CD8-positive, alpha-beta memory T cell (primary cell): ENCODE results near the gene TBC1D4. TPM values are rescaled to one million over a fixed set of nuclear protein-coding genes. Genes with fewer than 3 reads are reported as not detected.

Experiments used
- CTCF ChIA-PET: fragments of 350-600 bp; sonication (Branson Sonifier 250); formaldehyde crosslinking; loops from one replicate; lab custom pipeline; 2021; ENCODE audit warnings: antibody characterized with exemption; lab: Charles Lee
- POLR2A ChIA-PET: fragments of 350-600 bp; sonication (Branson Sonifier 250); formaldehyde crosslinking; loops from one replicate; lab custom pipeline; 2021; ENCODE audit warnings: antibody characterized with exemption; lab: Charles Lee
- DNase-seq, 5 donors: peaks; one replicate each; pipeline versions ENCODE4 v3.0.0 to v3.0.0-alpha.2; 2020 to 2022; ENCODE audit warnings: mixed read lengths in 1 of 5
- H3K27ac ChIP-seq: one replicate; pipeline ENCODE4 v1.7.0; 2013; ENCODE audit warnings: low read depth, mild to moderate bottlenecking, low read length, moderate library complexity
- H3K27me3 ChIP-seq: 2 replicates; pipeline ENCODE4 v1.7.0; 2013; ENCODE audit warnings: low read length, mild to moderate bottlenecking; ENCODE audit not compliant: insufficient read depth, poor library complexity, severe bottlenecking
- H3K36me3 ChIP-seq: 2 replicates; pipeline ENCODE4 v1.7.0; 2013; ENCODE audit warnings: mild to moderate bottlenecking, low read length, moderate library complexity; ENCODE audit not compliant: insufficient read depth
- H3K4me1 ChIP-seq: 2 replicates; pipeline ENCODE4 v1.7.0; 2013; ENCODE audit warnings: mild to moderate bottlenecking, low read length, moderate library complexity; ENCODE audit not compliant: insufficient read depth
- H3K4me3 ChIP-seq: 2 replicates; pipeline ENCODE4 v1.7.0; 2013; ENCODE audit warnings: mild to moderate bottlenecking, low read length
- H3K9me3 ChIP-seq: 2 replicates; pipeline ENCODE4 v1.7.0; 2013; ENCODE audit warnings: mild to moderate bottlenecking, low read length
- H3K27ac Mint-ChIP-seq, 8 donors: one replicate each; pipeline ENCODE4 v1.8.0; 2020 to 2021; ENCODE audit warnings: mixed read lengths in 8 of 8, mild to moderate bottlenecking in 6 of 8, inconsistent platforms in 3 of 8, moderate library complexity in 3 of 8
- H3K27me3 Mint-ChIP-seq, 2 donors: one replicate each; pipeline ENCODE4 v1.8.0; 2020 to 2021; ENCODE audit warnings: mixed read lengths in 2 of 2, mild to moderate bottlenecking in 1 of 2, moderate library complexity in 1 of 2
- H3K36me3 Mint-ChIP-seq, 3 donors: one replicate each; pipeline ENCODE4 v1.8.0; 2020 to 2021; ENCODE audit warnings: mixed read lengths in 3 of 3, inconsistent platforms in 1 of 3, mild to moderate bottlenecking in 1 of 3
- H3K4me1 Mint-ChIP-seq, 3 donors: one replicate each; pipeline ENCODE4 v1.8.0; 2020 to 2021; ENCODE audit warnings: mixed read lengths in 3 of 3, inconsistent platforms in 1 of 3, mild to moderate bottlenecking in 1 of 3
- H3K4me3 Mint-ChIP-seq, 7 donors: one replicate each; pipeline ENCODE4 v1.8.0; 2020 to 2021; ENCODE audit warnings: mixed read lengths in 7 of 7, mild to moderate bottlenecking in 6 of 7, moderate library complexity in 4 of 7, inconsistent platforms in 2 of 7
- H3K9me3 Mint-ChIP-seq, 5 donors: one replicate each; pipeline ENCODE4 v1.8.0; 2020 to 2022; ENCODE audit warnings: mixed read lengths in 5 of 5, mild to moderate bottlenecking in 3 of 5, moderate library complexity in 2 of 5, inconsistent platforms in 1 of 5
- polyA plus RNA-seq: library from polyadenylated mRNA; unstranded; fragments of 300-500 nt; fragmentation: Illumina TruSeq; gene quantifications from one replicate; pipeline ENCODE4 v1.2.3, GENCODE V29; 2021
- total RNA-seq, 2 experiments: library from RNA; stranded (reverse); gene quantifications; one replicate each; pipeline ENCODE4 v1.2.3, GENCODE V29; 2021

TBC1D4 gene
- total and polyA plus RNA-seq, 3 experiments from 2014 or later, result 10.7 to 50.8 (median 45.7) TPM

GRCh38 chr13:75395901-75396300 is 86.1 kb downstream of the TBC1D4 start:
- Mint-ChIP-seq H3K9me3 (peaks cover 0 to 3% (median 0%) of the 10 kb centered on the region in 5 donors), H3K27me3 (peaks cover 10 to 18% of the 10 kb centered on the region in 2 donors), H3K4me1 (no peaks in the 10 kb centered on the region), H3K36me3 (peaks cover 0 to 2% (median 0%) of the 10 kb centered on the region in 3 donors), H3K4me3 (no peak overlapping the region), H3K27ac (no peak overlapping the region)
- Histone ChIP-seq H3K27me3 (no peaks in the 10 kb centered on the region), H3K27ac (no peak overlapping the region), H3K36me3 (no peaks in the 10 kb centered on the region), H3K9me3 (no peaks in the 10 kb centered on the region), H3K4me3 (no peak overlapping the region), H3K4me1 (no peaks in the 10 kb centered on the region)
- ChIA-PET POLR2A (no interaction called here), CTCF (no interaction called here)
- DNase-seq, result no peak

DNA sequence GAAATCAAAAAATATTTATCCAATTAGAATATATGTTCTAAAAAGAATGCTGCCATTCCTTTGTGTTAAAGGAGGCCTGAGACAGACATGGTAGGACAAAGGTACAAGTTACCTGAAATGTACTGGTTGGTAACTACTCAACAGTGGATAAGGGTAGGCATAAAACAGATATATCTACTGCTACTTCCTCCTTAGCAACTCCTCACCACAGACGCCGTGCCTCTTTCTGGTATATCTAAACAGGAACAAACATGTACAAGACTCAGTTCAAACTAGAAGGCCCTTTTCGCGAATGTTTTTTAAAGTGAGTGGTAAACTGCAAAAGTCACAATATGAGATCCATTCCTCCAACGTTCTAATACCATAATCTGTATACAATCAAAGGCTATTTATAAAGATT is 86.9 kb downstream of the TBC1D4 start:
- Histone ChIP-seq H3K27ac (no peak overlapping the region), H3K9me3 (no peaks in the 10 kb centered on the region), H3K4me3 (no peak overlapping the region), H3K27me3 (no peaks in the 10 kb centered on the region), H3K4me1 (no peaks in the 10 kb centered on the region), H3K36me3 (no peaks in the 10 kb centered on the region)
- no peak overlapping the region for H3K27ac Mint-ChIP-seq
- ChIA-PET CTCF (no interaction called here), POLR2A (no interaction called here)
- H3K36me3 Mint-ChIP-seq, result peaks cover 0 to 2% (median 0%) of the 10 kb centered on the region in 3 donors
- no peak for DNase-seq
- no peaks in the 10 kb centered on the region for H3K4me1 Mint-ChIP-seq
- H3K27me3 Mint-ChIP-seq, result peaks cover 8 to 13% of the 10 kb centered on the region in 2 donors
- H3K4me3 Mint-ChIP-seq, result no peak overlapping the region
- peaks cover 0 to 3% (median 0%) of the 10 kb centered on the region in 5 donors for H3K9me3 Mint-ChIP-seq

- ChIA-PET POLR2A (no interaction called here), CTCF (no interaction called here)
- peaks cover 6 to 12% of the 10 kb centered on the region in 2 donors for H3K27me3 Mint-ChIP-seq
- Histone ChIP-seq H3K4me3 (no peak overlapping the region), H3K36me3 (no peaks in the 10 kb centered on the region), H3K9me3 (no peaks in the 10 kb centered on the region), H3K4me1 (no peaks in the 10 kb centered on the region), H3K27me3 (no peaks in the 10 kb centered on the region), H3K27ac (no peak overlapping the region)
- H3K4me3 Mint-ChIP-seq, result no peak overlapping the region
- H3K4me1 Mint-ChIP-seq, result no peaks in the 10 kb centered on the region
- H3K9me3 Mint-ChIP-seq, result peaks cover 0 to 3% (median 0%) of the 10 kb centered on the region in 5 donors
- no peak overlapping the region for H3K27ac Mint-ChIP-seq
- H3K36me3 Mint-ChIP-seq, result peaks cover 0 to 2% (median 0%) of the 10 kb centered on the region in 3 donors
- no peak for DNase-seq
These were observed 88.0 kb downstream of the TBC1D4 start for GRCh38 chr13:75393839-75394520.

GRCh38 chr13:75391432-75392100 is 90.4 kb downstream of the TBC1D4 start:
- POLR2A ChIA-PET, result no interaction called here
- no peaks in the 10 kb centered on the region for H3K9me3 ChIP-seq
- CTCF ChIA-PET, result no interaction called here
- no peaks in the 10 kb centered on the region for H3K36me3 Mint-ChIP-seq
- no peaks in the 10 kb centered on the region for H3K27me3 Mint-ChIP-seq
- no peak overlapping the region for H3K27ac ChIP-seq
- no peaks in the 10 kb centered on the region for H3K36me3 ChIP-seq
- H3K4me3 ChIP-seq, result no peak overlapping the region
- H3K4me1 Mint-ChIP-seq, result no peaks in the 10 kb centered on the region
- H3K9me3 Mint-ChIP-seq, result peaks cover 0 to under 1% (median 0%) of the 10 kb centered on the region in 5 donors
- DNase-seq, result no peak
- H3K27ac Mint-ChIP-seq, result no peak overlapping the region
- H3K27me3 ChIP-seq, result no peaks in the 10 kb centered on the region
- H3K4me3 Mint-ChIP-seq, result no peak overlapping the region
- no peaks in the 10 kb centered on the region for H3K4me1 ChIP-seq

- Mint-ChIP-seq H3K4me1 (no peaks in the 10 kb centered on the region), H3K9me3 (no peaks in the 10 kb centered on the region), H3K4me3 (no peak overlapping the region), H3K36me3 (no peaks in the 10 kb centered on the region), H3K27me3 (no peaks in the 10 kb centered on the region), H3K27ac (no peak overlapping the region)
- DNase-seq, result no peak
- no peaks in the 10 kb centered on the region for H3K4me1 ChIP-seq
- no peaks in the 10 kb centered on the region for H3K27me3 ChIP-seq
- POLR2A ChIA-PET, result no interaction called here
- no peaks in the 10 kb centered on the region for H3K36me3 ChIP-seq
- no peak overlapping the region for H3K4me3 ChIP-seq
- H3K27ac ChIP-seq, result no peak overlapping the region
- CTCF ChIA-PET, result no interaction called here
- no peaks in the 10 kb centered on the region for H3K9me3 ChIP-seq
These were observed 91.7 kb downstream of the TBC1D4 start for GRCh38 chr13:75390229-75390628.

DNA sequence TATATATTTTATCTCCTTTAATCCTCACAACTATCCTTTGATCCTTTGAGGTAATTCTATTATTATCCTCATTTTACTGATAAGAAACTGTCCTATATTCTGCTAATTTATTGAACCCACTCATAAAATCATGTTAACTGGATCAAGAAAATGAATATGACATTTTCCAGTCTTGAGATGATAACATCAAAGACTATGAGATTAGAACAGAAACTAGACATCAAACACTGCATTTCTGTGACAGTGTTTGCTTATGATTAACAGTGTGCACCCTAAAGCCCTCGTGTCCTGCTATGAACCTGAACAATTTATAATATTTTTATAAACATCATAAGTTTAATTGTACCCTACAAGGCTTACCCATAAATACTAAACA is 96.3 kb downstream of the TBC1D4 start:
- ChIA-PET CTCF (no interaction called here), POLR2A (no interaction called here)
- Histone ChIP-seq H3K36me3 (no peaks in the 10 kb centered on the region), H3K27ac (no peak overlapping the region), H3K4me3 (no peak overlapping the region), H3K27me3 (no peaks in the 10 kb centered on the region), H3K4me1 (no peaks in the 10 kb centered on the region), H3K9me3 (no peaks in the 10 kb centered on the region)
- H3K9me3 Mint-ChIP-seq, result no peaks in the 10 kb centered on the region
- H3K4me1 Mint-ChIP-seq, result no peaks in the 10 kb centered on the region
- no peak overlapping the region for H3K4me3 Mint-ChIP-seq
- H3K27me3 Mint-ChIP-seq, result peaks cover 0 to 2% of the 10 kb centered on the region in 2 donors
- no peak for DNase-seq
- no peak overlapping the region for H3K27ac Mint-ChIP-seq
- peaks cover 0 to under 1% (median 0%) of the 10 kb centered on the region in 3 donors for H3K36me3 Mint-ChIP-seq

DNA sequence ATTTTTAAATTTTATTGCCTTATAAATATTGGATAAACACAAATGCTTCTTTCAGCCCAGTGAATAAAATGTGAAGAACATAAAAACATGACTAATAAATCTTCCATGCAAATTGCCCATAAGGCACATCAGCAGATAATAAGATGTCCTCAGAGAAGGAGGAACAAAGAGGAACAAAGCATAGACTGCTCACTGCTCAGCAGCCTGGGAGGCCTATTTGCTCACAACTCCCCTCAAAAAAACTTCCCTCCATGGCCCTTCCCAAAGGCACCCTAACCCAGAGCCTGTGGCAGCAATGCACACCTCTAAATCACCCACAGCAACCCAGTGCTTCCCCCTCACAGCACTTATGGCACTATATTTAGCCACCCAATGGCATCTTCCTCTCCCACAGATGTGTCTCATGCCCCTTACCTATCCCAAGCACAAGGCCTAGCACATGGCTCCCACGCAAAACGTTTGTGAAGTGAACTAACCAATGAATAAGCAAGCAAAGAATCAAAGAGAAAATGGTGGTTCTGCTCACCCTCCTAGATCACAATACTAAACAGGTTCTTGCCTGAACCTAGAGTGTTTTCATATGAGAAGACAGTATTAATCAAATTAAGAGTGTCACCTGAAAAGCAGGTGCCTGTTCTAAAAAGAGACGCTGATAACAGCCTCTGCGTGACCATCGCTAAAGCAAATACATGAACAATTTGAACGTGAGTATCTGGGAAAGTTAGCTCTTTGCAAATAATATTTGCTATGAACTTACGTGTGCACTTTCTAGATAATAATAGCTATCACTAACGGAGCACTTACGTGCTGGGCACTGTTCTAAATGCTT is 96.9 kb downstream of the TBC1D4 start:
- Histone ChIP-seq H3K4me3 (no peak overlapping the region), H3K27me3 (no peaks in the 10 kb centered on the region), H3K27ac (no peak overlapping the region), H3K9me3 (no peaks in the 10 kb centered on the region), H3K4me1 (no peaks in the 10 kb centered on the region), H3K36me3 (no peaks in the 10 kb centered on the region)
- Mint-ChIP-seq H3K4me1 (no peaks in the 10 kb centered on the region), H3K9me3 (no peaks in the 10 kb centered on the region), H3K4me3 (no peak overlapping the region), H3K27me3 (peaks cover 0 to 3% of the 10 kb centered on the region in 2 donors), H3K36me3 (peaks cover 0 to 1% (median 0%) of the 10 kb centered on the region in 3 donors), H3K27ac (no peak overlapping the region)
- ChIA-PET CTCF (no interaction called here), POLR2A (no interaction called here)
- DNase-seq, result no peak
